GM18858 (cell line): ENCODE results near the gene FOXO1.

Source experiments
- ATAC-seq: cut with Tn5 transposase; IDR thresholded peaks from one replicate; pipeline ENCODE4 v1.9.1; 2021; ENCODE audit not compliant: unreplicated experiment

The FOXO1 gene

GRCh38 chr13:40611004-40611403, 55.4 kb downstream of the FOXO1 start:
- no peak for ATAC-seq

- no peak for ATAC-seq
Measured at GRCh38 chr13:40609972-40610726, 56.3 kb downstream of the FOXO1 start.

- ATAC-seq = no peak
Measured at GRCh38 chr13:40608308-40608707, 58.1 kb downstream of the FOXO1 start.

DNA sequence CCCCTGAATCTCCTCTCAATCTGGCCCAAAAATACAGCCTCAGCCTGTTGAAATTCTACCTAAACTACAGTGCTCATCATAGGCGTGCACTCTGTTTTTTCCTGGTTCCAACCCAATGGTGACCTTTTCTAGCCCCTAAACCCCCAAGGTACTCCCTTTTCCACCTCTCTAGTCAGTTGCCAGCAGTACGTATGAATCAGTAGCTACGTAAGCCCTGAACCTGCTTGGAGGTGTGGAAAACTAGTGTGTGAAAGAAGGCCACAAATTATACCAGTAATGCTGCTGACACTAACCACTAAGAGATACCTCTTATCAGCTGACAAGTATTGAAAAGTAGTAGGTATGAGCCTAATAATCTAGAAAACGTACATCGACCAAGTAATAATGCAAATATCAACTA, 60.9 kb downstream of the FOXO1 start:
- no peak for ATAC-seq

GRCh38 chr13:40604135-40604534, 62.3 kb downstream of the FOXO1 start:
- ATAC-seq = no peak

DNA sequence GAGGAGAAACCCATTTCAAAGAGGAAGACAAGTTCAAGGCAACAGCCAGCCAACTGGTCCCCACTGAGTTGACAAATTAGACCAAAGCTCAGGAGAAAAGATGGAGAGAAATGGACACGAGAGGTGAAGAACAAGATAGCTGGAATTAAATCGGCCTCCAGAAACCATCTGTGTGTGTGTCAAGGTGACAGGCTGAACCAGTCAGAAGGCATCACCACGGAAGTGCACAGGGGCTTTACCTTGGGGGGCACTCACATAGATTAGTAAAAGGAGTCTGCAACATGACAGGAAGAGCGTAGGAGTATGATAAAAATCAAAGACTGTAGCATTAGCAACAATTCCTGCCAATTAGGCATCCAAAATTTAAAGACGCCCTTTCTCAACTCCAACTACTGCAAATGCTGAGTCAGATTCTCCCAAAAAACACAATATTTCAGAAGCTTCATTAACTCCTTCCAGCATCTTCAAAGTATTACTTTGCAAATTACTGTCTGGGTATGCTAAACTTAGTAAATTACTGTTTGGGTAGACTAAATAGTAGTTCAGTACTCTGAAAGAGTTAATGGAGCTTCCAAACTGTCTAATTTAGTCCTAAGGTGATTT, 66.2 kb downstream of the FOXO1 start:
- no peak for ATAC-seq

DNA sequence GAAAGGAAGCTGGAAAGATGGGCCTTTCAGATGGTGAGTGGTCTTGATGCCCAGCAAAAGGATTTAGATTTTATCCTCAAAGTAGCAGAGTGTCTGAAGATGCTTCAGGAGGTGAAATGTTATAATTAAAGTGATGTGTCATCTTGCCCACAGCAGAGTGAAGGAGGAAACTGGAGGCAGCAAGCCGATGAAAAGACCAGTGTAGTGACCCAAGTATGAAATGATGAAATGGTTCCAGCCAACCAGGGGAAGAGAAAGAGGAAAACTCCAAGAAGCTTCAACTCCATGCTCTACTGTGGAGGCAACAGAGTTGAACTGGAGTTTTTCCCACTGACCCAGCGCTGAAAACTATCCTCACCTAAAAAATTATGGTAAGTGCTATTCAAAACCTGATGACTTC, 66.7 kb downstream of the FOXO1 start:
- no peak for ATAC-seq

GRCh38 chr13:40599124-40599523, 67.3 kb downstream of the FOXO1 start:
- ATAC-seq = no peak

- ATAC-seq = no peak
Measured at GRCh38 chr13:40598569-40598968, 67.9 kb downstream of the FOXO1 start.

DNA sequence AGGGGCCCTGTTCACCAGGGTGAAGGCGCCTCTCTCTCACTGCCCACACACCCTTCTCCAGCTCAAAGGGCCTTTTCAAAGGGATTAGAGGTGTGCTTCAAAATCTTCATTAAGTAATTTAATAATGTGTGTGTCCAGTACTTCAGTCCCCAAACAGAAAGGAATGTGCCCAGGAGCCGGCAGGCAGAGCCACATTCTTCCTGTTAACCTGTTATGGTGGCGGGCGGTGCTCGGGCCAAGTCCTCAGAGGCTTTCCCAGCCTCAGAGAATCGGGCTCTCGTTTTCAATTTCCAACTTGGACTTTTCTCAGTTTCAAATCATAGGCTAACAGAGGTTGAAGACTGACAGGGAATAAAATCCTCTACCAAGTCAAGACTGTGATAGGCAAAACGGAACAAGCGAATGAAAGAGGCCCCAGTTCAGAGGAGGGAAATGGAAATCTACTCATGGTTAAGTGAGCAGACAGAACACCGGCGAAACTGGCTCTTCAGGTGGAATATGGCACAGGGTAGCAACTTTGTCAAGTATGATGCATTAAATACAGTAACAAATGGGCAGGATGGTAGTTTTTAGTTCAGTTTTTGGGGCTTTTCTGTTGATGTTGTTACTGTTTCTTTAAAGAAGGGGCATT, 68.6 kb downstream of the FOXO1 start:
- no peak for ATAC-seq

GRCh38 chr13:40596484-40596883, 70.0 kb downstream of the FOXO1 start:
- no peak for ATAC-seq

DNA sequence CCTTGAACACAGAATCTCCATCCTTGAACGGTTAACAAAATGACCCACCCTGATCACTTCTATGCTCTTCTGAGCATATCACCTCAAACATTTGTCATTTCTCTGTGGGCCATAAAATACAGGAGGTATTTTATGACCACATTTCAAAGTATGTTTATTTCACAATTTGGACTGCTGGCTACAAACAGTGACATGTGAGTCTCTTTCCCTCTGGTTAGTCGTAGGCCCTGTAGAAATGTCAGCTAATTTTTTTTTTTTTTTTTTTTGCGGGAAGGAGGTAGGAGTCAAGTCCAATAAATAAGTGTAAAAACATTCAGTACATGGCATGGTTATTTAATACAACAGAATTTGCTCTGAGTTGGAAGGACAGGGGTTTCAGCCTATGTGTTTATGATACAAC, 70.7 kb downstream of the FOXO1 start:
- ATAC-seq = no peak

DNA sequence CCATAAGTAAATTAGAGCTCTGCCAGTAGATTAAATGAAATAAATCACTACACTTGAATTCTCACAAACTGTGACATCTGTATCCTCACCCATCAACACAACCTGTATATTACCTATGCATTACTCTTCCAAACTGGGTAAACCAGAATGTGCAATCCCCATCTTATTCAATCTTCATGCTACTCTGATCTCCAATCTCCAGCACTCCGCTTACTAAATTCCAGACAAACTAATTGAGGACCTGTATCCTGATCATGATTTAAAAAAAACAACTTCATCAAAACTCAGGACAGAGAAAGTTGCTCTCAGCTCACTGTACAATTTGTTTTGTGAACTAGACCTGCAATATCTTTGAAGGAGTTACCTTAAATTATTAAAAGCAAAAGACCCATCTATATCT, 74.4 kb downstream of the FOXO1 start:
- no peak for ATAC-seq

GRCh38 chr13:40591091-40591490, 75.3 kb downstream of the FOXO1 start:
- no peak for ATAC-seq

- no peak for ATAC-seq
Measured at GRCh38 chr13:40590112-40590862, 76.2 kb downstream of the FOXO1 start.

DNA sequence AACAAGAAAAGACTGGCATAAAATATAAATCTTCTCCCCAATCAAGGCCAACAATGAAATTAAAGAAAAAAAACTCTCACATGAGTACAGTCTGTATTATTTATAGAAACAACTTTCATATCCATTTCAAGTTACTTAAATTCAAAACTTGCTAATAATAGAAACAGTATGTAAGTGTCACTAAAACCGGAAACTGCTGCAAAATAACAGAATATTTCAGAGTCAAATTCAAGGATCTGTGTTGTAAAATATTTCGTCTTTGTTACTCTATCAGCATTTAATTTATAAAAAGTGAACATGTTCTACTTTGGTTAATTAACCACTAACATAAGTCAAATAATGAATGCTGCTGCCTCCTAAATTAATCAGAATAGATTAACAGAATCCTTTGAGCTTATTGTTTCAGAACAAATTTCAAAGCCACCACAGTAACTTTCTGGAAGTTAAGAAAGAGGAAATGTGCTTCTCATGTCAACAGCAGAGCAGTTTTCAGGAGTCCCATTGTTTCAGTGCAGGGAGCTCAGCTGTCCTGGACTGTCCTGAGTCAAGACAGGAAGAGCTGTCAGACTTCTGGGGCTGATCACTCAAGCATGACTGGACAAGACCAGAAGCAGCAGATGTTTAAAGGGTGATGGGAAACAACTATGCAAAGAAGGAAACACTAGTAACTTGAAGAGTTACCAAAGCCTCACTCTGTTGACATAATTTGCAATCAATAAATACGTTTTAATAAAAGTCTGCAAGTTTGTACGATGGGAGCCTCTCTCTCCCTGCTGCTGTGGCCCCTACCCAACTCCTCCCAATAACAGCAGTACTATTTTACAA, 76.9 kb downstream of the FOXO1 start:
- ATAC-seq = peak; percentile 84

DNA sequence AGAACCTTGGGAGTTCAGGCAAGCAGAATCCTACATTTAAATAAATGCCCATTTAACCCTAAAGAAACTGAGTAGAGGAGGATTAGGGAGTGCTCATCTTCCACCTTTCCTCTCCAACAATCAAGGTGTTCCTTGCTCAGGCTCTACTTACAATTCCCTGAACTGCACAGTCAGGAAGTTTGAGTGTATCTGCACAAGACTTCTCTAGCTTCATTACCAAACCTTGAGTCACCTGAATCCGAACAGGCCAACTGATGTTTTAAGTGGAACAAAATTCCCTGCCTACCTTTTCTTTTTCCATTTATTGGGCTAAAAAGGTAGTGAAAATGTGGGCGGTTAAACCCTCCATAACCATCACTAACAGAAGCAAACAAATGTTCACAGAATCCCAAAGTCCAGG, 78.3 kb downstream of the FOXO1 start:
- ATAC-seq = no peak

DNA sequence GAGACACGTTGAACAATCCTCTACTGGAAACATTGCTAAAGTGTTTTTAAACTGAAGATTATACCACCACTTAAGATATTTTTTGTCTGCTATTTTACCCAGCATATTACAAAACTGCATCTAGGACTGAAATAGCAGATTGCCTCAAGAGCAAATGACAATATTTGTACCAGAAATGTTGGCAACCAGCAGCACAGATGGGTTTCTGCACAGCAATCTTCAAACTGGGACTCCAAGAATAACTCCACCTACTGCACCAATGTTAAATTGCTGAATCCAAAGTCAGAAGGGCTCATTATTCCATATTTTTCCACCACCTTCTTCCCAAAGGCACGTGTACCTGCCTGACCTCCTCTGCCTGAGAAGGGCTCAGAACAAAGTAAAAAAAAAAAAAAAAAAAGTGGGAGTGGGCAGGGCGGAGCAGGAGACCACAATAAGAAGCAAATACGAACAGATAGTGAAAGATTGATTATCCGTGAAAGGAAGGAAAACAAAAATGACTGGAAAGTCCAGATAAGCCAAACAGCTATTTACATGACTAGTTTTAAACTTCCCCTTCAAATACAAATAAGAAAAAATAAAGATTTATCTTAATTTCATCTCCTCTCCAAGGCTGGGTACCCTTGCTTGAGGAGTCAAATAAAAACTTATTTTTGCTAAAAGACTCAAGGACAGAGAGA, 79.4 kb downstream of the FOXO1 start:
- ATAC-seq = no peak

DNA sequence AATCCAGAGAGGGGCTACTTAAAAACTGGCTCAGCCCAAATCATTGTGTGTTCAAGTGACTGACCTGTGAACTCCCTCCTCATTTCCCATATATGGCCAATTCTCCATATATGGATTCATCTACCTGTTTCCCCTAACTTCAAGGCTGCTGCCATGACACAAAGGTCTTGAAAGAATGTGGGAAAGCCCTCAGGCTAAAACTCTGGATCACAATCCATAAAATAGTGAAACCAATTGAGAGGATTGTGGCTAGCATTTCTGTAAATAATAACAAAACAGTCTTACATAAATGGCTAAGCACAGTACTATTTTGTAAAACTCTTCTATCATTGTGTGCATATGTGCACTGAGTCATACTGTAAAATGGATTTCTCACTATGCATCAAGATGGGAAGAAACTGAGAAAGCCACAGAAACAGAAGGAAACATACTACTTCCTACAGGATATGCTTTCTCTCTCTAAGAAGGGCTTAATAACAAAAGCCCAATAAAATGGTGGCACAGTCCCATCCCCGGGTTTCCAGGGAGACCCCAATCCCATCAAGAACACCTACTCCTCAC, 80.5 kb downstream of the FOXO1 start:
- no peak for ATAC-seq

DNA sequence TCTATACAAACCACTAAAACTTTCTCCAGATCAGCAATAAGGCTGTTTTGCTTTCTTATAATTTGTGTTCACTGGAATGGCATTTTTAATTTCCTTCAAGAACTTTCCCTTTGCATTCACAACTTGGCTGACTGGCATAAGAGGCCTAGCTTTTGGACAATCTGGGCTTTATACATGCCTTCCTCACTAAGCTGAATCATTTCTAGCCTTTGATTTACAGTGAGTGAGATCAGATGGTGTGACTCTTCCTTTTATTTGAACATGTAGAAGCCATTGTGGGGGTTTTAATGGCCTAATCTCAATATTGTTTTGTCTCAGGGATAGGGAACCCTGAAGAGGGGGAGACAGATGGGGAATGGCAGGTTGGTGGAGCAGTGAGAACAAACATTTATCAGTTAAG, 82.7 kb downstream of the FOXO1 start:
- no peak for ATAC-seq
